K562 (cell line): ENCODE data around the gene ARHGEF26.

Source experiments
- KDM5B ChIP-seq: fragments of 200-600 bp; sonication (generic); IDR thresholded peaks from 2 replicates; pipeline ENCODE4 v1.6.1; 2012; ENCODE audit warnings: low read depth, mild to moderate bottlenecking, moderate library complexity, low read length, control low read depth, inconsistent platforms; ENCODE audit not compliant: insufficient replicate concordance
- MAX ChIP-seq: sonication (generic); formaldehyde crosslinking; IDR thresholded peaks from 2 replicates; pipeline ENCODE4 v1.9.0; 2022; ENCODE audit warnings: mild to moderate bottlenecking, missing genetic modification reagents
- TAF1 ChIP-seq: IDR thresholded peaks from 2 replicates; pipeline ENCODE4 v1.6.1; 2011; ENCODE audit warnings: mild to moderate bottlenecking, low read length, moderate library complexity; ENCODE audit not compliant: insufficient read depth, control insufficient read depth, severe bottlenecking; ENCODE audit errors: extremely low read depth
- TCF7 ChIP-seq: sonication (generic); IDR thresholded peaks from 2 replicates; pipeline ENCODE4 v1.6.1; 2016; ENCODE audit warnings: antibody characterized with exemption, borderline replicate concordance
- USF1 ChIP-seq: sonication (generic); formaldehyde crosslinking; IDR thresholded peaks from 2 replicates; pipeline ENCODE4 v1.9.0; 2022; ENCODE audit warnings: mild to moderate bottlenecking, missing genetic modification reagents
- WHSC1 ChIP-seq: IDR thresholded peaks from one replicate; pipeline ENCODE4 v1.6.1; 2012; ENCODE audit warnings: low read length, control low read depth, inconsistent platforms
- ZFX ChIP-seq: sonication (generic); formaldehyde crosslinking; IDR thresholded peaks from 2 replicates; pipeline ENCODE4 v1.8.0; 2022; ENCODE audit warnings: mild to moderate bottlenecking, missing genetic modification reagents, moderate library complexity

GRCh38 chr3:154129625-154130024, 8.4 kb downstream of the ARHGEF26 start:
- no peak for TF ChIP-seq ZFX (CRISPR knock-in tag)
- TF ChIP-seq TCF7: no peak
- no peak for TF ChIP-seq WHSC1
- no peak for TF ChIP-seq KDM5B
- TF ChIP-seq MAX (CRISPR knock-in tag): no peak
- no peak for TF ChIP-seq TAF1
- no peak for TF ChIP-seq USF1 (CRISPR knock-in tag)
